Muscle of arm (tissue), 12 donors: ENCODE results near the gene TEAD1. TPM values are rescaled to one million over a fixed set of nuclear protein-coding genes. Genes with fewer than 3 reads are reported as not detected.

ENCODE experiments used
- DNase-seq: peaks from one replicate; pipeline ENCODE4 v3.0.0-alpha.2; 2013
- polyA plus RNA-seq, 12 donors: library from polyadenylated mRNA; unstranded; fragments of 120-200 nt; gene quantifications; one replicate each; pipeline ENCODE4 v1.2.1, GENCODE V29; 2013; ENCODE audit not compliant: insufficient read length in 12 of 12

The TEAD1 gene
- polyA plus RNA-seq, 12 donors: 48.6 to 122 (median 108) TPM

GRCh38 chr11:12832480-12833224, 158.4 kb downstream of the TEAD1 start:
- DNase-seq: no peak

DNA sequence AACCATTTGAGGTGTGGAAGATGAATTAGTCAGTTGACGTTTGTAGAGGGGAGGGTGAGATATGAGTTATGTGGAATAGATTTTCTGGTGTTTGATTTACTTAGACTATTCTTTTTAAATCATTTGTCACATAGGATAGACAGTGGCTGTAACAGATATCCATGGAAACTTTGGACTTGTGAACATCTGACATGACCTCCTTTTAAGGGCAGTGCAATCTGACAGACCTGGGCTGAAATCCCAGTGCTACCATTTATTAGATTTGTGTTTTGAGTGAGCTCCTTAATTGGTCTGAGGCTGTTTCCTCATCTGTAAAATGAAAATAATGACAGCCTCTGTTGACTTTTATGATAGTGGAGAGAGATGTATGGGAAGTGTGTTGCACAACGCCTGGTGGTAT, 159.9 kb downstream of the TEAD1 start:
- DNase-seq: no peak

DNA sequence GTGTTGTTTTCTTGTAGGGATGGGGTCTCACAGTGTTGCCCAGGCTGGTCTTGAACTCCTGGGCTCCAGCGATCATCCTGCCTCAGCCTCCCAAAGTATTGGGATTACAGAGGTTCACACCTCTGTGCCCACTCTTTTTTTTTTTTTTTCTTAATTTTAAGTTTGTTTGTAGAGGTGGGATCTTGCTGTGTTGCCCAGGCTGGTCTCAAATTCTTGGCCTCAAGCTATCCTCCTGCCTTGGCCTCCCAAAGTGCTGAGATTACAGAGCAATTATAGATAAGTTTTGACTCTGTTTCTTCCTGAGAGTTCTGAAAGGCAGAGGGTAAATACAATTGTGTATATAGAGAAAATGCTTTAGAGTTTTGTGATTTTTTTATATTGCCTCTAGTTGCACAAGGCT, 160.4 kb downstream of the TEAD1 start:
- no peak for DNase-seq

GRCh38 chr11:12835286-12835685, 161.1 kb downstream of the TEAD1 start:
- DNase-seq: no peak

- no peak for DNase-seq
Measured at GRCh38 chr11:12838463-12839123, 164.4 kb downstream of the TEAD1 start.

DNA sequence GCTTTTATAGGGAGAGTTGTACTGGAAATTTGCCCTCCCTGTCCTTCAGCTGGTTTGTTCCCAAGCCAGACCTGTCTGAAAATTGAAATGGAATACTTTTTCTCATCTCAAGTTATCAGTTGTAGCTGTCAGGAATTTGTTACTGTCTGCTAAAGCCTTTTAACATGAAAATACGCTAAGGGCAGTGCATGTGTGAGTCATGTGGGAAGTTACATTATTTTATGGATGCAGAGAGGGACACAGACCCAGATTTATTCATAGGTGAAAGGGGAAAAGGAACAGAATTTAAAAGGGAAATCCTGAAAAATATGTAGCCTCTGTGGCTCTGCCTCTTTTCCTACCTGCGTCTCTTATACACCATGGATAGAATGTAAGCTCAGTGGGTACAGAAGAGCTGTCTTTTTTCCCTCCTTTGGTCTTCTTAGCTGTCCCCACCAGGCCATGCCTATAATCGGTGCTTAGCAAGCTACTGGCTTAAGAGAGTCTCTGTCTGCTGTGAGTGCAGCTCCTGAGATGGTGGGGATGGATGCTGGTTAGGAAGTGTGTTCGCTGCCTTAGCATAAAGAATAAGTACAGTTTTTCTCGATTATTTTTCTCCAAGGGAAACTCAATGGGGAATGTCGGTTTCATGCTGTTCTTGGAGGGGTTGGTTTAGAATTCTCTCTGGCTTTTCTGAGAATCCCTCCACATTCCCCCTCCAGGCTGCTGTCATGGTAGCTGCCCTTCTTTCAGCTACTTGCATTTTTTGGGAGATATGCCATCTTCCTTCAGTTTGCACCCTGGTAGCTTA, 166.8 kb downstream of the TEAD1 start:
- no peak for DNase-seq

- DNase-seq: peak; percentile 71
Measured at GRCh38 chr11:12841946-12842630, 167.9 kb downstream of the TEAD1 start.

DNA sequence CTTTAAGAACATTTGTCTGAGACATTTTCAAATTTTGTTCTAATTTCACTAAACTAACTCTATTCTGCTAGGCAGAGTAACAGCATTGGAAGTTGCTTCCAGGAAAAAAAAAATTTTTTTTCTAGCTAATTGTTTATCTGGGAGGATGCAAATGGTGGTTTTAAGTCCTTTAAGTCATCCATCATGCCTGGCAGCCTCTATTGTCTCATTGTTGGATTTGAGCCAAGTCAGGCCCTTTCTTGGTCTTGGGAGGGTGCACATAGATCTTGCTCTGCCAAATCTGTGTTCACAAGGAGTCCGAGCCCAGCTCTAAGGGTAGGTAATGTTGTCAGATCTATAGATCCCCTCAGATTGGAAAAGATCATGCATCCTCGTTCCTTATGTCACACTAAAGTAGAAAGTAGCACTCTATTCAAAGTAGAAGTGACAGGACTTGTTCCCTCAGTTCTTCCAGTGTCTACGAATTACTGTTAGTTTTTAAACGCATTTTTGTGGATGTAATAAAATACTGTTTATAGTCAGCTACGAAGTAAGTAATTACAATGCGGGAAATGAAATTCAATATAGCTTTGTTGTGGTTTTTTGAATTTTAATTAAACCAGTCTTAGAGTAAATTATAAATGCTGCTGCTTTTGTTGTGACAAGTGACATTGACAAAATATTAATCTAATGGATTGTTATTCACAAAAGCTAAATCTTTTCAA, 168.9 kb downstream of the TEAD1 start:
- peak; percentile 30 for DNase-seq

DNA sequence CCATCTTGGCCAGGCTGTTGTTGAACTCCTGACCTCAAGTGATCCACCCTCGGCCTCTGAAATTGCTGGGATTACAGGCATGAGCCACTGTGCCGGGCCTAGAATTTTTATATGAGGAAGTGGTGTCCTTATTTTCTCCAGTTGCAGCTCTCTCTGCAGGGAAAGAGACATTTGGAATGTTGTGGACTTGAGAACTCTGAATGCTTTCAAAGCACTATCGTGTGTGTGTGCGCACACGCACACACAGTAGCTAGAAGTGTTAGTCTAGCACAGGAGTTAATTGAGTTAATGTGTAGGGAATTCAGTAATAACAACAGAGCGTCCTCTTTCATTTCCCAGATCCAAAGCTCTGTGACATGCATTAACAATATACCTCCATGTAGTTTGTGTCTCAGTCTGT, 170.9 kb downstream of the TEAD1 start:
- no peak for DNase-seq

GRCh38 chr11:12845739-12846358, 171.6 kb downstream of the TEAD1 start:
- peak; percentile 25 for DNase-seq

DNA sequence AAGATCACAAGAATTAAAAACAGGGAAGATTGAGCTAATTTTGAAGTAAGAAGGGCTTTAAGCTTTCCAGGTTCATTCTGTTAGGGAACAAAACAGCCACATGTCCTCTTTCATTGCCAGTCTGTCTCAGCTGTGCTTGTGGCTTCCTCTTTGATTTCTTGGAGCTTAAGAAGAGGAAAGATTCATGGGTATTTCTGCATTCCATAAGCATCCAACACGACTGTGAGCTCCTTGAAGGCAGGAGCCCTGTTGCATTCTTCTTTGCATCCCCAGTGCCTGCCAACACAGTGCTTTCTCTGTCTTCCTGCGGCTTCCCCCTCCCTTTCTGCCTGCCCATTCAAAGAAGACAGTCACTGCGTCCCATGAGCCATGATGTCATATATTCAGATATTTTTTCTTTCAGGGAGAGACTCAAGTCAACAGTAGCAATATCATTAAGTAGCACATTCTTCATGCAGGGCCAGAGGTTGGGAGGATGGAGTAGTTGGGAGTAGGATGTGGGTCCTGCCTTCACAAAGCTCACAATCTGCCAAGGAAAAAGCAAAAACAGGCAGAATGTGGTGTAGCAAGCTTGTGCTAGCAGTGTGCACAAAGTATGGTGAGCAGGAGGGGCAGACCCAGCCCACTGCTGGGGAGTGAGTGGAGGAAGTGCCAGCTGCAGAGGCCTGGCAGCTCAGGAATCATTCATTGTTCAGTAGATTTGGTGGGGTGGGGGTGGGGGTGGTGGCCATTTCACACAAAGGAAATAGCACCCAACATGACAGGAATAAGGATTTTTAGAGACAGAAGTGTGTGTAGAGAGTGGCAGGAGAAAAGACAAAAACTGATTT, 172.8 kb downstream of the TEAD1 start:
- no peak for DNase-seq

- DNase-seq: no peak
Measured at GRCh38 chr11:12848413-12848812, 174.2 kb downstream of the TEAD1 start.

DNA sequence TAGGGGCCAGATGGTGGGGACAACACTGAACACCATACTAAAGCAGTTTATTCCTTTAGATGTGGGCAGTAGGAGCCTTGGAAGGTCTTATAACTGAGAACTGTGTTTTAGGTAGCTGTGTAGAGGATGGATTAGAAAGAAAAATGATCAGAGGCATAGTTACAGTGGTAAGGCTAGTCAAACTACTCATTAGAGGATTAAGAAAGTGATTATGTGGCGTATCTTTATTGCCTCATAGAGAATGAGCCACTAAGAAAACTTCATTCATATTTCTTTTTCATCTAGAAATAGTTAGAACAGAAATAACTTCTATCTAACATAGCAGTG, 179.1 kb downstream of the TEAD1 start:
- no peak for DNase-seq

GRCh38 chr11:12853652-12854296, 179.6 kb downstream of the TEAD1 start:
- no peak for DNase-seq

GRCh38 chr11:12854297-12854661, 180.1 kb downstream of the TEAD1 start:
- DNase-seq: no peak

GRCh38 chr11:12854829-12855228, 180.6 kb downstream of the TEAD1 start:
- DNase-seq: no peak

DNA sequence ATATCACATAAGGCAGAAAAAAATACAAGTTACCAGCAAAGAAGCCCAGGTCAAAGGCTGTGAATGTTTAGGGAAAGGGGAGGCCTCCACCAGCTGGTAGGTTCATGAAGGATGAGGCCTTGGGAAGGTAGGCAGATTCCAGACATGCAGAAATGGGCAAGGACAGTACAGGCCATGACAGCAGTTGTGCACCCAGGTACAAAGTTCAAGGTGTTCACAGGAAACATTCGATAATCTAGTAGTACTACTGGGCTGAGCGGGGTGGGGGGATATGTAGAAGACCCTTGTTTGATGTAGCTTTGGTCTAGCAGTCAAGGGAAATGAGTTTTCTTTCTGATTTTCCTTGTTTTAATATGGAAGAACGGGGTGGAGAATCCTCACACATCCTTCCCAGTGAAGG, 182.1 kb downstream of the TEAD1 start:
- no peak for DNase-seq

DNA sequence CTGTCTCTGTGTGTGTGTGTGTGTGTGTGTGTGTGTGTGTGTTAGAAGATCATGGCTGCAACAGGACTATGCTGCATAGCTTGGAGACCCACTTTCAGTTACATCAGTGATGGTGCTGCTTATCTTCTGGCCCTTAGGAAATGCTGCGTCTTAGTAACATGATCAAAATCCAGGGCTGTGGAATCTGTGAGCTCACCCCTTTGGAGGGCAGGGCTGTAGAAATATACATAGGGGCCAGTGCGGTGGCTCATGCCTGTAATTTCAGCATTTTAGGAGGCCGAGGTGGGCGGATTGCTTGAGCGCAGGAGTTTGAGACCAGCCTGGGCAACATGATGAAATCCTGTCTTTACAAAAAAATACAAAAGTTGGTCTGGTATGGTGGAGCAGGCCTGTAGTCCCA, 183.4 kb downstream of the TEAD1 start:
- DNase-seq: no peak

DNA sequence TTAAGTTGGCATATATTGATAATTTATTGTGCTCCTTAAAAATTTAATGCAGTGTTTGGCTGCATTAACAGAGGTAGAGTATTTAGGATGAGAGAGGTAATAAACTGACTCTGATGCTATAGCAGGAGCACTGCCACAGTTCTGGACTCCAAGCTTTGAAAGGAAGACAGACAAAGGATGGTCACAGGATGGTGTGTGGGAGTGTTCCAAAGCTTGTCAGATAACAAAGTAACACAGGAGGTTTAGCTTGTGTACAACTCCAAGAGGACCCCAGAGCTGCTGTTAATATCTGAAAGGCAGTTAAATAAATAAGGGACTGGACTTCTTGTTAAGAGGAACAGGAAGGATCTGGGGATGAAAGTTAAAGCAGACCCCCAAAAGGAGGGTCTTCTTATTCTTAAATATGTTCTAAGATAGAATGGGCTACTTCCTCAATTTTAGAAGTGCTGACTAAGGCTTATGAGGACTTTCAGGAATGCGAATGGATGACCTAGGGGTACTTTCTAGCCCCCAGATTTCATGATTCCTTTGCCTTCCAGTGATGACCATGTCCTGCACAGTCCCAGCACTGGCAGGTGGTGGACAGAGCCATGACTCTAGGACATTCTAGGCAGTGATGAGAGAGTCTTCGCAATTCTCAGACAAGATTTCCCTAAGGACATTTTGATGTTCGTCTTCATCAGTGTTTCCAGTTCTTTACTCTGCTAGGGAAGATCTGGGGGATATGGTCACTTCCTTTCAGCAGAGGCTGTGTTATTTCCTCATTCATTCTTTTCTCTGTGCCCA, 185.8 kb downstream of the TEAD1 start:
- no peak for DNase-seq
